ENCODE results near the gene NAB1.

GRCh38 chr2:190723397-190724090 lies 74.7 kb downstream of the NAB1 start:
- TF ChIP-seq EZH2phosphoT487 (IDR thresholded peaks at IDR 0.05; ENCODE audit: unreplicated experiment) (no peak), POLR2AphosphoS5 (IDR thresholded peaks at IDR 0.05; ENCODE audit: low read depth) (no peak), CTCF (conservative IDR thresholded peaks at IDR 0.05; ENCODE audit: low read depth in 2 of 2) (no peak)

All from GM23338 (cell line).